EH (cell line): Measurements from ENCODE around the gene MSRB1.
A peak's percentile ranks its signal among the peaks of the same experiment; 100 is the strongest.

Experiments
- DNase-seq: peaks from one replicate; pipeline ENCODE4 v3.0.0-alpha.2; 2015; ENCODE audit warnings: low read depth

Gene MSRB1

GRCh38 chr16:1942810-1943726 lies at the start of gene MSRB1:
MSRB1 (minus strand) TSS chr16:1943199; CDS start chr16:1943156, 43 bp downstream.
- DNase-seq: peak; percentile 99

- DNase-seq: peak; percentile 88
These were observed 49.1 kb upstream of the MSRB1 start for GRCh38 chr16:1991948-1992703.

GRCh38 chr16:1991588-1991947 lies 48.6 kb upstream of the MSRB1 start:
- DNase-seq: no peak

- DNase-seq: no peak
These were observed 48.1 kb upstream of the MSRB1 start for GRCh38 chr16:1991135-1991551.

- DNase-seq: no peak
These were observed 47.5 kb upstream of the MSRB1 start for GRCh38 chr16:1990351-1991134.

GRCh38 chr16:1990101-1990350 lies 47.0 kb upstream of the MSRB1 start:
- no peak for DNase-seq

GRCh38 chr16:1989209-1990100 lies 46.5 kb upstream of the MSRB1 start, which contains the start of gene SYNGR3:
SYNGR3 (plus strand) TSS chr16:1989970; CDS start chr16:1990103, 133 bp downstream.
- DNase-seq: peak; percentile 31

GRCh38 chr16:1987198-1987597 lies 44.2 kb upstream of the MSRB1 start:
- DNase-seq: no peak

GRCh38 chr16:1985466-1986150 lies 42.6 kb upstream of the MSRB1 start:
- no peak for DNase-seq

- peak; percentile 31 for DNase-seq
These were observed 41.6 kb upstream of the MSRB1 start for GRCh38 chr16:1984347-1985225.

GRCh38 chr16:1983544-1984346 lies 40.7 kb upstream of the MSRB1 start, which contains the start of gene GFER:
GFER (plus strand) TSS chr16:1984193; CDS start chr16:1984219, 26 bp downstream.
- DNase-seq: peak; percentile 92

- no peak for DNase-seq
These were observed 40.1 kb upstream of the MSRB1 start for GRCh38 chr16:1982991-1983543.

GRCh38 chr16:1982013-1982433 lies 39.0 kb upstream of the MSRB1 start:
- DNase-seq: no peak

GRCh38 chr16:1981398-1981836 lies 38.4 kb upstream of the MSRB1 start, which contains the start of gene NOXO1:
NOXO1 (minus strand) TSS chr16:1981469; CDS start chr16:1981179, 290 bp downstream.
- no peak for DNase-seq

- no peak for DNase-seq
These were observed 37.7 kb upstream of the MSRB1 start for GRCh38 chr16:1980770-1981087.

- no peak for DNase-seq
These were observed 37.2 kb upstream of the MSRB1 start for GRCh38 chr16:1980030-1980769.

- no peak for DNase-seq
These were observed 36.5 kb upstream of the MSRB1 start for GRCh38 chr16:1979271-1980029.
